Stimulated activated CD8-positive, alpha-beta memory T cell treated with anti-CD3 and anti-CD28 coated beads, Interleukin-12 subunit alpha, Interleukin-12 subunit beta, amount 100 ng/mL, for 24 hours (primary cell): ENCODE results near the gene ARRB1.
"Not testable (repeated sequence)": the region's sequence is repeated elsewhere in the genome, so short reads cannot be mapped to it uniquely, and the experiment has no call there.

Experiments used
- DNase-seq: peaks from one replicate; pipeline ENCODE4 v3.0.0-alpha.2; 2020; ENCODE audit errors: extremely low read depth

The ARRB1 gene

DNA sequence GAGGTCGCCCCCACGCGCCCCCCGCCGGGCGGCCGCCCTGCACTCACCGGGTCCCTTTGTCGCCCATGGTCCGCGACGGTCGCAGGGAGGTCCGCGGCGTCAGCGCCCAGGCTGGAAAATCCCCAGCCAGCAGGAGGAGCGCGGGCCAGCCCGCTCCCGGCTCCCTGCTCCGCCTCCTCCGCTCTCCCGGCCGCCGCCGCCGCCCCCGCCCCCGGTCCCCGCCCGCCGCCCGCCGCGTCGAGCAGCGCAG, at the start of gene ARRB1:
TSS of gene ARRB1 (minus strand) at position 121 of the 250 bp plus-strand sequence. CDS start at position 67, 54 bp downstream.
- no peak for DNase-seq

DNA sequence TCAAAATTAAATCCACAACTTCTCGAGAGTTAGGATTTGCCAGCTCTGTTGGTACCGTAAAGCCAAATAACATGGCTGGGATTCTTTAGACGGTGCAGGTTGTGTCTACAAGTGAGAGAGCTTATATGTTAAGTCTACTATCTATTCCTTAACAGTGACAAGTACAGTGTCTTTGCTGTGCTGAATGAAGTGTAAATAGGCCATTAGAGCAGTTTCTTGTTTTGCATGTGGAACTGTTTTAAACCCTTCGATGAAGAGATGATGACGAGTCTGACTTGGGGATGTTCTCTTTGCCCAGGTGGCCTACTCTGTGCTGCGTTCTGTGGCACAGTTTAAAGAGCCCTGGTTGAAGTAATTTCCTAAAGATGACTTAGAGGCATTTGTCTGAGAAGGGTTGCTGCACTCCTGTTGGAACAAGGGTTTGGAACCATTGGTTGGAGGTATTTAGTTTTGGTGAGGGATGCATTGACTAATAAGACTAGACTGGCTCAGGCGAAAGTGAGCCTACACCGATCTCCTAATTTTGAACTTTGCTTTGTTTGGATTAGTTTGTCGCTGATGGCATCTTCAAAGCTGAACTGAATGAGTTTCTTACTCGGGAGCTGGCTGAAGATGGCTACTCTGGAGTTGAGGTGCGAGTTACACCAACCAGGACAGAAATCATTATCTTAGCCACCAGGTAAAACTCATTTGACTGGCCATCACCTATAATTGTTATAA, 48.8 kb upstream of the ARRB1 start:
- no peak for DNase-seq

DNA sequence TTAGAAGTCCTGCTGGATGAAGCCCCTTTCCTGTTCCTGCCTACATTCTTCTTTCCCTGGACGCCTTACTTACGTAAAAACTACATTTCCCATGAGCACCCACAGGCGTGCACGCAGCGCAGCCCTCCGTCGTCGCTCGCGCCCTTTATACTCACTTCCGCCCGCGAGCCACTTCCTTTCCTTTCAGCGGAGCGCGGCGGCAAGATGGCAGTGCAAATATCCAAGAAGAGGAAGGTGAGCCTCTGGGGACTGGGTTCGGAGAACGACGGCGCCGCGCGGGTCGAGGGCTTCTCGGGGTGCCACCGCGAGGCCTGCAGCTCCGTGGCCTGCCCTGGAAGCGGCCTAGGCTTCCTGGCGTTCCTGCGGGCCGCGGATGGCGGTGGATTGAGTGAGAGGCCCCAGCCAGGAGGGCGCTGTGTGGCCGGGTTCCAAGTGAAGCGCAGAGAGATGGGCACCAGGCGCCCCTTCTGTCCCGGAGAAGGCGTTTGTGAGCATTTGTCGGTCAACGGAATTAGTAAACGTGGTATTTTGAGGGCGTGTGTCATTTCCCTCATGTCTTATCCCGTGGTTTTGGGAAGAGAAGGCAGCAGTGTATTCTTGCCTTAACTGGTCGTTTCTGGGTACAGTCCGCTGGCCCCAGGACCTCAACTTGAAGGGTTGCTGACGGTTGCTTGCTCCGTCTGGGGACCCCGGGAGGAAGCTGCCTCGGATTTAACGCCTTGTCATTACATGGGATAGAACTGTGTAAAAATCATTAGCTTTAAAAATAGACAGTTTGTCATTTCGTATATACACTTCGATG, 48.1 kb upstream of the ARRB1 start, which contains the start of gene RPS3:
TSS of gene RPS3 (plus strand) at position 175 of the 802 bp plus-strand sequence. CDS start at position 205, 30 bp downstream.
- DNase-seq: peak; percentile 64

DNA sequence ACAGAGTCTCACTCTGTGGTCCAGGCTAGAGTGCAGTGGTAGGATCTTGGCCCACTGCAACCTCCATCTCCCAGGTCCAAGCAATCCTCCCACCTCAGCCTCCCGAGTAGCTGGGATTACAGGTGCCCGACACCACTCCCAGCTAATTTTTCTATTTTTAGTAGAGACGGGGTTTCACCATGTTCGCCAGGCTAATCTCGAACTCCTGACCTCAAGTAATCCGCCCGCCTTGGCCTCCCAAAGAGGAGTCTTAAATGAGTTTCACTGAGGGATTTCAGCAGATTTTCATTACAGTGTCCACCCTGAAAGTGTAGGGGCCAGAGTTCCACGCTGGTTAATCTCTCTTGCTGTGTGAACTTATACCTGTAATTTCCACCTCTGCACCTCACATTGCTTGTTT, 47.4 kb upstream of the ARRB1 start:
- DNase-seq: no peak

DNA sequence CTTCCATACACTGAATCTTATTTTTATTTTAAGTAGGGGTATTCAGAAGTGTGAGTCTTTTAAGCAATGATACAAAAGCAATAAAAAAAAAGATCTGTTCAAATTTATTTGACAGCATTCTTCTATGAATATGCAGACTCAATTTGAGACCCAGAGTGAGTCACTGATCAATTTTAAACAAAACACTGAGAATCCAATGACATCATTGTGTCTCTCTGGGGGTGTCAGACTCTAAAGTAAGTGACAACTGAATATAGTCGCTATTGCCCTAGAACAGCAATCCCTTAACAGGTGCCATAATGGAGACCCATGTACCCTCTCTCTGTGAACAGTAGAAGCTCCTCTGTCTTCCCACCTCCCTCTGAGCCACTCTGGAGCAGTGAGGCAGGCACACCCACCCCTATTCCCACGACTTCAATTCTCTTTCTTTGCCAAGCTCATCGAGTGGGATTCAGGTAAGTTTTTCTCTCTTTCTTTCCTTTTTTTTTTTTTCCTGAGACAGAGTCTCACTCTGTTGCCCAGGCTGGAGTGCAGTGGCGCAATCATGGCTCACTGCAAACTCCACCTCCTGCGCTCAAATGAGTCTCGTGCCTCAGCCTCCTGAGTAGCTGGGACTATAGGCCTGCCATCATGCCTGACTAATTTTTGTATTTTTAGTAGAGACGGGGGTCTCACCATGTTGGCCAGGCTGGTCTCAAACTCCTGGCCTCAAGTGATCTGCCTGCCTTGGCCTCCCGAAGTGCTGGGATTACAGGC, 42.8 kb upstream of the ARRB1 start:
- DNase-seq: no peak

DNA sequence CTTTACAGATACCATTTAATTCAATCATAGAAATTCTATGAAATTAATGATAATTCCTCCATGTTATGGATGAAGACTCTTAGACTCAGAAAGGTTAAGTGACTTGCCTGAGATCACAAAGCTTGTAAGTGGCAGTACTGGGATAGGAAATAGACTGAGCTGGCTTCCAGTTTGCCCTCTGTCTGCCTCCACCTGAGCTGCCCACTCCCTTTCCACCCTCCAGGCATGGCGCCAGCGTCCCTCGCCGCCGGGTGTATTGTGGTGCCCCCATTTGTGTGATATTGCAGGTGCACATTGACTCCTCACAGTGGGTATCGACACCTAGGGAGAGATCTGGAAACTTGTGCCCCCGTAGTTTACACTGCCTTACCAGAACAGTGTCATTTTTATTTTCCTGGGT, 38.5 kb upstream of the ARRB1 start:
- DNase-seq: no peak

DNA sequence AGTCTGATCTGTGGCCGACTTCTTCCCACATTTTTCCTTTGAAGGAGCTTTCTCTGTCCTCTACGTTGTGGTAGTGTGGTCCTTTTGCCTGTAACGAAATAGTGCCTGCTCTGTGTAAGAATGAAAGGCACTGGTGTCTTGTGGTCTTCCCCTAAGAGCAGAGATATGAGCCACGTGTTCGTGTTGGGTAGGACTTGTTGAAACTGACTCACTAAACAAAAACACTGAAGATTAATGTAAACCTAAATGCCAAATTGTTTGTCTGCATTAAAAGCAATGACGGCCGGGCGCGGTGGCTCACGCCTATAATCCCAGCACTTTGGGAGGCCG, 37.8 kb upstream of the ARRB1 start:
- DNase-seq: no peak

DNA sequence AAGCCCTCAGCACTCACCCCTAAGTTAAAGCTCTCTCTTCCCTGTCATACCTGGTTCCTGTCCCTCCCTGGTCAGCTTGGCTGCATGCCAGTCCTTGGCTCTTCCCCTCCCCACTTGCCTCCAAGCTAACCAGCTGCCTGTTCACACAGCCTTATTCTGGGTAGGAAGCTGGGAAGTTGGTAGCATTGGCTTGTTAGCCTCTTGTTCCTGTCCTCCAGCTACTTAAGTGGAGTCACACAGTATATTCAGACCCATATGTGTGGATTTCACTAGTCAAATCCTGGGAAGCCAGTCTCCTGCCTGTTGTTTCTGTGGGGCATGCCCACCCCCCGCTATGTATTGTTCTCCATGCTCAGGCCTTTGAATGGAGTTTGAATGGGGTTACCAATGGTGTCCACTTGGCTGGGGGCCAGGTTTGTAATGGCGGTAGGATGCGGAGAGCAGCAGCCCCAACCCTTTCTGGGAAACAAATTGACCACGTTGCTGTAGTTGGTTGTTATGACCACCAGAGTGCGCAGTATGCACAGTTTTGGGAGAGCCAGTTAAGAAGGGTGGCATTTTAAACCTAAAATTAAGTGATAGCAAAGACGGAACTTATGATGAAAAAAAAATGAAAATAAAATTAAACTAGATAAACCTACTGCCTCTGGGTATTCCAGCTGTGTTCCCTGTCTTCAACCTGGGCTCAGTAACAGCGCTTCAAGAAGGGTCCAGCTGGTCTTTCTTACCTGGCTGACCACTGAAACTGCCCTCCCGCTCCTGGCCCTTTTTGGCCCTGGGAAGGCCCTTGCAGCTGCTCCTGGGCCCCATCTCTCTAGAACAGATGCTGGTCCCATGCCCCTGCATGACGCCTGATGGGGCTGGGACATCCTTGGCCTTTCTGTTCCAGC, 37.2 kb upstream of the ARRB1 start:
- no peak for DNase-seq

DNA sequence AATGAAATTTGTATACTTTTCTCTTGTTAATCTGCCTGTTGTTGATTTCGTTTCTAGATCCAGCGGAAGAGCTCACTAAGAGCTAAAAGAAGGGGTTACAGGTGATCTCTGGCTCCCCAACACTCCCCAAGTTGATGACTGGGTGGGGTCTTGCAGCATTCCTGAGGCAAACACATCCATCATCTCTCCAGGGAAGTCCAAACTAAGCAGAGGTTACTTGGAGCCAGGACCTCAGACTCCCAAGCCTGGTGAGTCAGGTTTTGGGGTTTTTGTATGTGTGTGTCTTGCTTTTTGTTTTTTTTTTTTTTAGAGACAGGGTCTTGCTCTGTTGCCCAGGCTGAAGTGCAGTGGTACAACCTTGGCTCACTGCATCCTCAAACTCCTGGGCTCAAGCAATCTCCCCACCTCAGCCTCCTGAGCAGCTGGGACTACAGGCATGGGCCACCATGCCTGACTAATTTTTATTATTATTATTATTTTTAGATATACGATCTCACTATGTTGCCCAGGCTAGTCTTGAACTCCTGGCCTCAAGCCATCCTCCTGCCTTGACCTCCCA, 36.4 kb upstream of the ARRB1 start:
- no peak for DNase-seq

DNA sequence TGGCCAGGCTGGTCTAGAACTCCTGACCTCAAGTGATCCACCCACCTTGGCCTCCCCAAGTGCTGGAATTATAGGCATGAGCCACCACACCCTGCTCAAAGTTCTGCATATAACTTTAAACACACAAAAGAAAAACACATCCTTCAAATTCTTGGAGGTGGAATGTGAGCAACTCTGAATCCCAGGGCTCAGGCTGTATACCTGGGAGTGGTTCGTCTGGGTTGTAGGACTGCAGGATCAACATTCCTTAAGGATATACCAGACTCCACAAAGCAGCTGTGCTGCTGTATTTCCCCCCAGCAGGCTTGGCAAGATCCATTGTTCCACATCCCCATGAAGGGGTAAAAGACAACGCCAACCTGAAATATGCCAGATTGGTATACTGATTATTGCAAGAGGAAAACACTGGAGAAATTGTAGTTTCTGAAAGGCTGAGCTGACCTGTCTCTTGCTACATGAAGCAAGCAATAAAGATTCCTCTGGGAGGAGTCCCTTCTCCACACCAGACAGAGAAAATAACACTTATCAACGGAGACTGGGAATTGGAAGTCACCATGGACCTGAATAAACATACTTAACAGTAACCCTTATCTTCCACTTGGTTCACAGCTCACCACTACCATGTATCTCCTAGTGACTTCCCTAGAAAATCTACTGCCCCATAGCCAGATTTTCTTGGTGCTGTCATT, 35.6 kb upstream of the ARRB1 start:
- DNase-seq: no peak

DNA sequence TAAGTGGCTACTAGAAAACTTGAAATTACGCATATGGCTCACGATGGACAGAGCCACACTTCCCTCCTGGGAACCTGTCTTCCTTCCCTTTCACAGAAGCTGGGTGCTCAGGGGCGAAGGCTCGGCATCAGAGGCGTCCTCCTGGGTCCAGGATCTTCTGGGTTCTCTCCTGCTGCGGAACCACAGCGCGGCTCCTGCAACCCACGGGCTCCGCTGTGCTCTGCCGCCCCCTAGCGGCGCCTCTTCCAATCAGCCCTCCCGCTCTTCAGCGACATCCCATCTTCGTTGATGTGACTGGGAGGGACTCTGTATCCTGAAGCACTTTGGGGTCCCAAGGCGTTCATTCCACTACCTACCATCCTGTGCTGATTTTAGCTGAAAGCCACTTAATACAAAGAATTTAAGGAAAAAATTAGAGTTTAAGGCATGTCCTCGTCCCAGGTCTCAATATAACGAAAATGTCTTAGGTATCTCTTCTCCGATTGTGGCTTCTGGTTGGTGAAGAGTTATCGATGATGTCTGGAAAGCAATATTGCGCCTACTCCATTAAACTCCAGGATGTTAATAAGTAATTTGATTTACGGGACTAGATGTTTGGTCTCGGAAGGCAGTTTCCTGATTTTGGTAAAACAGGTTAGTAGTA, 33.1 kb upstream of the ARRB1 start:
- no peak for DNase-seq

DNA sequence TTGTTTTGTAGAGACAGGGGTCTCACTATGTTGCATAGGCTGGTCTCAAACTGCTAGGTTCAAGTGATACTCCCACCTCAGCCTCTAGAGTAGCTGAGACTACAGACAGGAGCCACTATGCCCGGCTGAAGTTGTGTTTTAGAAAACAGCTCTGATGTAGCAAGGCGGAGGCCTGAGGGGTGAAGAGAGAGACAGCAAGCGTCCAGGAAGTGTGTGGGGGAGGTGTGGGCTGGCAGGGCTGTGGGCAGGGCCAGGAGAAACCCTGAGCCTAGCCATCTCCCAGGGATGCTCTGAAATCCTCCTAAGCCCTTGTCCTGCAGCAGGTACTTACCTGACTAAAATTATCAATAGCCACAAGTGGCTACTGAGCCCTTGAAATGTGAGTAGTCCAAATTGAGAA, 31.8 kb upstream of the ARRB1 start:
- no peak for DNase-seq

DNA sequence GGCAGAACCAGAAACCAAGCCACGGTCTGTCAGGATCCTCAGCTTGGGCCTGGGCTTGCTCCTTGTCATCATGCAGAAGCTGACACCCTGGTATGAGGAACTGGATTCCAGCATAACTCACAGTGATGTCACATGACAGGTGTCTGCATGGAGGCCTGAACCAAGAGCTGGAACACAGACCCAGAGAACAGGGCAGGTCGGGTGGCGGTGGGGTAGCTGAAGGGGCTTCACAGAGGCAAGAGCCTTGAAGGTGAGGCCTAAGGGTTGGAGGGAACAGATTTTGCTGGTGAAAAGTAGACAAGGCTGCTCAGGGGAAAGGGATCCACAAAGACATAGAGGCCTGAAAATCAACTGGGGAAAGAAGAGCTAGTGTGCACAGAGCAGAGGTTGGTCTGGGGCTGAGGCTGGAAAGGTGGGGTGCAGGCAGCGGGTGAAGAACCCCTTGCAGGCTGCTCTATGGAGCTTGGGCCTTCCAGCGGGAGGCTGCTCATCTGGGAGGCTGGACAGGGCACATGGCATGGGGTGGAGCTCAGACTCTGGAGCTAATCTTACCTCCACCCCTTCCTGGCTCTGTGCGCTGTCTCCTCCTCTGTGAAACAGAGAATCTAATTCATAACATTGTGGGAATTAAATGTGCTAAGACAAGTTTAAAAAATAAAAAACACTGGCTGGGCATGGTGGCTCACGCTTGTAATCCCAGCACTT, 29.4 kb upstream of the ARRB1 start:
- DNase-seq: no peak

DNA sequence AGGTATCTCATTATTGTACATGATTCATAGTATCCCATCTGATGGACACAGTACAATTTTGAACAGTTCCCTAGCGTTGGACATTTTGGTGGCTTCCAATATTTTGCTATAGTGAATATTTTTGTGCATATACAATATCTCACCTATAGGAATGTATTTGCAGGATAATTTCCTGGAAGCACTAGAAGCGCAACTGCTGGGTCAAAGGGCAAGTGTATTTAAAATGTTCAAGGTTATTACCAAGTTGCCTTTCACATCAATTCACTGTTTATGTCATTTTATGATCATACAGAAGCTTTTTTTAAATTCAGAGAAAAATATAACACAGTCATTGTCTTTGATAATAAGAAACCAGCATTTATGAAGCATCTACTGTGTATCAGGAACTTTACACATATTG, 28.8 kb upstream of the ARRB1 start:
- no peak for DNase-seq

DNA sequence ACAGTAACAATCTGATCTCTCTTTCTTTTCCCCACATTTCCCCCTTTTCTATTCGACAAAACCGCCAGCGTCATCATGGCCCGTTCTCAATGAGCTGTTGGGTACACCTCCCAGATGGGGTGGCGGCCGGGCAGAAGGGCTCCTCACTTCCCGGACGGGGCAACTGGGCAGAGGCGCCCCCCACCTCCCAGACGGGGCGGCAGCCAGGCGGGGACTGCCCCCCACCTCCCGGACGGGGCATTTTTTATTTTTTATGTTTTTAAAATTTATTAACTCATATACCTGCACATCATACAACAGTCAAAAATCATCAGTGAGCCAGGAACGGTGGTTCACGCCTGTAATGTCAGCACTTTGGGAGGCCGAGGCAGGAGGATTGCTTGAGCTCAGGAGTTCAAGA, 27.3 kb upstream of the ARRB1 start:
- not testable (repeated sequence) for DNase-seq

DNA sequence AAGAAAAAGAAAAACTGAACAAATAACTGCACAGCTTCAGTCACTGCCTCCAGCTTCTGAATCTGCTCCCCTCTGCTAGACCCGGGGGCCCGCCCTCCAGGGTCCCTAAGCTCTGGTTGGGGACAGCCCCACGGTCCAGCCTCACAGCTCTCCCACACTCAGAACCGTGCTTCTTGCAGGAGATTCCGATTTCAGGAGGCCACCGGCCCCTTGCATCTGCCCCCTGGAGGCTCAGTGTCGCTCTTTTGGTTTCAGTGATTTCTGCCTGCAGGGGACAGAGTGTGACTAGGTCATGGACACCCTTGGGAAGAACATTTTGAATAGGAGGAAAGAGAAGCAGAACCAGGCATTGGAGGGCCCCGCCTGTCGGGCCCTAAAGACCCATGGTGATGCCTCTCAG, 24.7 kb upstream of the ARRB1 start:
- DNase-seq: no peak

DNA sequence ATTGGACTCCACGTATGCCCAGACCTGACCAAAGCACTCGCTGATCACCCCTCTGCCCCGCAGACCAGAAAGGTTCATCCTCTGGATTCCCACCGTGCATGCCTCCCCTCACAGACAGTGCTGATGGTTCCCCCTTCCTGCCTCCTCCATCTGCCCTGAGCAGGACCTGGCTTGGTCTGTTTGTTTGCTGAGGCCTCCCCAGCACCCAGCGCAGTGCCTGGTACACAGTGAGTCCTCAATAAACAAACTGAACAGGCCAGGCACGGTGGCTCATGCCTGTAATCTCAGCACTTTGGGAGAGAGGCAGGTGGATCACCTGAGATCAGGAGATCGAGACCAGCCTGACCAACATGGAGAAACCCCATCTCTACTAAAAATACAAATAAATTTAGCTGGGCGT, 24.2 kb upstream of the ARRB1 start:
- no peak for DNase-seq

DNA sequence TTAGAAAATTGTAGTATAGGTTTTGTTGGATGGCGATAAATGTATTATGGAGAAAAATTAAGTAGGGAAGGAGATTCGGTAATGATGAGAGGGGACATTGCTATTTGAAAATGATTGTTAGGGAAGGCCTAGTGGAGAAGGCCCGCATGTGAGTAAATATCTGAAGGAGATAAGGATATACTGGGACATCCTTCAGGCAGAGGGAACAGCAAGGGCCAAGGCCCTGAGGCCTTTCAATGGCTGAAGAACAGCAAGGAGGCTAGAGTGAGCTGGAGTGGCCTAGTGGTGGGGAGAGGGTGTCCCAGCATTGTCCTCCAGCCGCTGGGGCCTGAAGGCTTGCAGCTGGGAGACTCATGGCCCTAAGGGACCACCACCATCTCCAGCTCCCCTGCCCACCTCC, 23.2 kb upstream of the ARRB1 start:
- DNase-seq: no peak

DNA sequence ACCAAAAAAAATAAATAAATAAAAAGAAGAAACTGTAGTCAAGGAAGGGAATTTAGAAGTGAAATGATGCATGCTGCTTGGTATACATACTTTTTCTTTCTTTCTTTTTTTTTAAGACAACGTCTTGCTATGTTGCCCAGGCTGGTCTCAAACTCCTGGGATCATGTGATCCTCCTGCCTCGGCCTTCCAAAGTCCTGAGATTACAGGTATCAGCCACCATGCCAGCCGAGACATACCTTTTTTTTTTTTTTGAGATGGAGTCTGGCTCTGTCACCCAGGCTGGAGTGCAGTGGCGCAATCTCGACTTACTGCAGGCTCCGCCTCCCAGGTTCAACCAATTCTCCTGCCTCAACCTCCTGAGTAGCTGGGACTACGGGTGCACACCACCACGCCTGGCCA, 21.7 kb upstream of the ARRB1 start:
- DNase-seq: no peak
